Neural cell (in vitro differentiated cells): Measurements from ENCODE around the gene KLHL11. TPM values are rescaled to one million over a fixed set of nuclear protein-coding genes. Genes with fewer than 3 reads are reported as not detected.

Experiments
- H2AFZ ChIP-seq: fragments of 200-600, 300-800 bp; sonication (generic), shearing (Covaris generic); 2 replicates; pipeline ENCODE4 v1.6.0; 2014; ENCODE audit warnings: low read depth, mild to moderate bottlenecking, antibody characterized with exemption, low read length, moderate library complexity
- H3F3A ChIP-seq: fragments of 200-600 bp; shearing (Covaris generic); 2 replicates; pipeline ENCODE4 v1.6.1; 2016; ENCODE audit warnings: mild to moderate bottlenecking, moderate library complexity, mixed read lengths, antibody characterized with exemption, low read length; ENCODE audit not compliant: insufficient read depth, poor library complexity, severe bottlenecking
- H3K27ac ChIP-seq: fragments of 200-600, 300-800 bp; sonication (generic), shearing (Covaris generic); 2 replicates; pipeline ENCODE4 v1.5.1; 2014; ENCODE audit warnings: mild to moderate bottlenecking, low read length, moderate library complexity
- H3K27me3 ChIP-seq: fragments of 300-800, 200-600 bp; sonication (generic), shearing (Covaris generic); 2 replicates; pipeline ENCODE4 v1.6.0; 2014; ENCODE audit warnings: mild to moderate bottlenecking, low read depth, low read length, moderate library complexity; ENCODE audit not compliant: insufficient read depth
- H3K36me3 ChIP-seq: fragments of 300-800, 200-600 bp; sonication (generic), shearing (Covaris generic); 2 replicates; pipeline ENCODE4 v1.5.1; 2014; ENCODE audit warnings: mild to moderate bottlenecking, antibody characterized with exemption, low read length, moderate library complexity; ENCODE audit not compliant: insufficient read depth
- H3K4me2 ChIP-seq: fragments of 300-800, 200-600 bp; sonication (generic), shearing (Covaris generic); 2 replicates; pipeline ENCODE4 v1.6.0; 2014; ENCODE audit warnings: mild to moderate bottlenecking, low read length
- H3K4me3 ChIP-seq: fragments of 300-800, 200-600 bp; sonication (generic), shearing (Covaris generic); 2 replicates; pipeline ENCODE4 v1.5.1; 2014; ENCODE audit warnings: mild to moderate bottlenecking, low read length, moderate library complexity
- H3K79me2 ChIP-seq: fragments of 200-600 bp; shearing (Covaris generic); replicated peaks from 2 replicates; pipeline ENCODE4 v1.6.0; 2014; ENCODE audit warnings: mild to moderate bottlenecking, low read length, moderate library complexity; ENCODE audit not compliant: insufficient read depth
- H3K9ac ChIP-seq: fragments of 300-800, 200-600 bp; sonication (generic), shearing (Covaris generic); 2 replicates; pipeline ENCODE4 v1.6.1; 2016; ENCODE audit warnings: mild to moderate bottlenecking, low read length, mixed read lengths
- H3K9me2 ChIP-seq: fragments of 200-600 bp; shearing (Covaris generic); 2 replicates; pipeline ENCODE4 v1.6.1; 2016; ENCODE audit warnings: mild to moderate bottlenecking, low read length, mixed read lengths; ENCODE audit not compliant: insufficient read depth
- H3K9me3 ChIP-seq: fragments of 200-600, 300-800 bp; sonication (generic), shearing (Covaris generic); 2 replicates; pipeline ENCODE4 v1.6.1; 2016; ENCODE audit warnings: mild to moderate bottlenecking, mixed run types, low read length, moderate library complexity, mixed read lengths
- H4K20me1 ChIP-seq: fragments of 200-600 bp; shearing (Covaris generic); 2 replicates; pipeline ENCODE4 v1.6.1; 2016; ENCODE audit warnings: mild to moderate bottlenecking, mixed run types; ENCODE audit not compliant: insufficient read depth
- CTCF ChIP-seq: fragments of 450-650 bp; IDR thresholded peaks from 2 replicates; pipeline ENCODE4 v1.5.1; 2014; ENCODE audit warnings: antibody characterized with exemption, mild to moderate bottlenecking, moderate library complexity; ENCODE audit not compliant: poor library complexity, severe bottlenecking
- EP300 ChIP-seq: fragments of 450-650 bp; conservative IDR thresholded peaks from 2 replicates; pipeline ENCODE4 v1.6.1; 2014; ENCODE audit warnings: antibody characterized with exemption, mild to moderate bottlenecking, moderate library complexity; ENCODE audit not compliant: poor library complexity, severe bottlenecking
- EZH2 ChIP-seq: fragments of 200-600, 300-800 bp; shearing (Covaris generic), sonication (generic); IDR thresholded peaks from 2 replicates; pipeline ENCODE4 v1.6.1; 2014; ENCODE audit warnings: antibody characterized with exemption, low read length, borderline replicate concordance, mild to moderate bottlenecking; ENCODE audit not compliant: insufficient read depth, poor library complexity, severe bottlenecking
- MXI1 ChIP-seq: fragments of 450-650 bp; conservative IDR thresholded peaks from 2 replicates; pipeline ENCODE4 v1.6.1; 2014; ENCODE audit warnings: antibody characterized with exemption, mild to moderate bottlenecking; ENCODE audit not compliant: poor library complexity, severe bottlenecking
- POLR2AphosphoS5 ChIP-seq: IDR thresholded peaks from 2 replicates; pipeline ENCODE4 v1.6.1; 2012
- RAD21 ChIP-seq: fragments of 450-650 bp; conservative IDR thresholded peaks from 2 replicates; pipeline ENCODE4 v1.6.1; 2014; ENCODE audit warnings: antibody characterized with exemption, mild to moderate bottlenecking, moderate library complexity
- REST ChIP-seq: IDR thresholded peaks from 2 replicates; pipeline ENCODE4 v1.6.1; 2012; ENCODE audit warnings: borderline replicate concordance
- SMC3 ChIP-seq: fragments of 450-650 bp; conservative IDR thresholded peaks from 2 replicates; pipeline ENCODE4 v1.6.1; 2014; ENCODE audit warnings: antibody characterized with exemption, mild to moderate bottlenecking, moderate library complexity; ENCODE audit not compliant: poor library complexity
- TAF1 ChIP-seq: IDR thresholded peaks from 2 replicates; pipeline ENCODE4 v1.6.1; 2012; ENCODE audit warnings: low read depth
- polyA plus RNA-seq: library from polyadenylated mRNA; depleted of rRNA; stranded (reverse); fragments of >200 nt; gene quantifications from 2 replicates; pipeline ENCODE4 v1.2.3, GENCODE V29; 2014

KLHL11 gene
- polyA plus RNA-seq, 1 donor from 2014 or later = 30.3 TPM

- TF ChIP-seq EZH2 = no peak
- no peak for TF ChIP-seq MXI1
- TF ChIP-seq CTCF = no peak
- no peak for TF ChIP-seq EP300
- no peak for TF ChIP-seq SMC3
- TF ChIP-seq POLR2AphosphoS5 = no peak
- no peak for TF ChIP-seq REST
- no peak for TF ChIP-seq RAD21
- no peak for TF ChIP-seq TAF1
- H3K27ac ChIP-seq = no peak within 1 kb of the TSS
- peak within 1 kb of the TSS; percentile 27 for H2AFZ ChIP-seq
- H3K36me3 ChIP-seq = no peaks in the 10 kb centered on the region
- H3K9me2 ChIP-seq = no peaks in the 10 kb centered on the region
- H3K27me3 ChIP-seq = no peaks in the 10 kb centered on the region
- no peaks in the 10 kb centered on the region for H4K20me1 ChIP-seq
- no peaks in the 10 kb centered on the region for H3K9me3 ChIP-seq
- H3K4me2 ChIP-seq = no peak within 1 kb of the TSS
- H3K9ac ChIP-seq = no peak within 1 kb of the TSS
- peaks cover 17% of the 10 kb centered on the region for H3K79me2 ChIP-seq
- H3F3A ChIP-seq = no peaks in the 10 kb centered on the region
- peak within 1 kb of the TSS; percentile 95 for H3K4me3 ChIP-seq
Measured at GRCh38 chr17:41837761-41838538, 27.3 kb downstream of the KLHL11 start, which contains the start of gene KLHL10. Gene KLHL10 (plus strand): TSS chr17:41837825. CDS start chr17:41837933, 108 bp downstream.

- Histone ChIP-seq H3K79me2 (peaks cover 17% of the 10 kb centered on the region), H3K9me2 (no peaks in the 10 kb centered on the region), H3K9me3 (no peaks in the 10 kb centered on the region), H3K4me2 (no peak overlapping the region), H4K20me1 (no peaks in the 10 kb centered on the region), H3K9ac (peak overlapping the region; percentile 90), H3K4me3 (peak overlapping the region; percentile 95), H2AFZ (peak overlapping the region; percentile 27), H3K27me3 (no peaks in the 10 kb centered on the region), H3K27ac (no peak overlapping the region), H3F3A (no peaks in the 10 kb centered on the region), H3K36me3 (no peaks in the 10 kb centered on the region)
- no peak for TF ChIP-seq SMC3
Measured at GRCh38 chr17:41836550-41837196, 28.6 kb downstream of the KLHL11 start.
